C4-2B (cell line): ENCODE data around the gene NDUFAF5.

Experiments used
- H3K27ac ChIP-seq: fragments of 450-650 bp; 2 replicates; pipeline ENCODE4 v1.5.1; 2017
- ZFX ChIP-seq: fragments of 450-650 bp; IDR thresholded peaks from 2 replicates; pipeline ENCODE4 v1.6.1; 2017
- TF ChIP-seq, protein P1 (sequence below): fragments of 450-650 bp; conservative IDR thresholded peaks from 2 replicates; pipeline ENCODE4 v1.5.1; 2017; ENCODE audit warnings: mild to moderate bottlenecking

NDUFAF5 gene

DNA sequence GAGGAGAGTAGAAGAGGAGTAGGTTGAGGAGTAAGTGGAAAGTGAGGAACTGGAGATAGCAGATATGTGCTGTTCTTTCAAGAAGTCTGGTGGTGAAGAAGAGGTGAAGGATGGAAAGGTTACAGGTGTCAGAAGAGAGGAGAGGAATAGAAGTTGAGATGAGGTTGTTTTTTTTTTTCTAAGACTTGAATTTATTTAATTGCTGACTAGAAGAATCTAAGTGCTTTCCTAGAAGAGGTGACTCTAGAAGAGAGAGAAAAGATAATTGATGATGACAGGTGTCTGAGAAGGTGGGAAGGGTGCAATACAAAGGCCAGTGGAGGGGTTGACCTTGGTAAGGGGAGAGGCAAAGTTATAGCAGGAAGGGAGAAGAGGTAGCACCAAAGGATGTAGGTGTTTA lies 25.6 kb downstream of the NDUFAF5 start:
- TF ChIP-seq, protein P1, sequence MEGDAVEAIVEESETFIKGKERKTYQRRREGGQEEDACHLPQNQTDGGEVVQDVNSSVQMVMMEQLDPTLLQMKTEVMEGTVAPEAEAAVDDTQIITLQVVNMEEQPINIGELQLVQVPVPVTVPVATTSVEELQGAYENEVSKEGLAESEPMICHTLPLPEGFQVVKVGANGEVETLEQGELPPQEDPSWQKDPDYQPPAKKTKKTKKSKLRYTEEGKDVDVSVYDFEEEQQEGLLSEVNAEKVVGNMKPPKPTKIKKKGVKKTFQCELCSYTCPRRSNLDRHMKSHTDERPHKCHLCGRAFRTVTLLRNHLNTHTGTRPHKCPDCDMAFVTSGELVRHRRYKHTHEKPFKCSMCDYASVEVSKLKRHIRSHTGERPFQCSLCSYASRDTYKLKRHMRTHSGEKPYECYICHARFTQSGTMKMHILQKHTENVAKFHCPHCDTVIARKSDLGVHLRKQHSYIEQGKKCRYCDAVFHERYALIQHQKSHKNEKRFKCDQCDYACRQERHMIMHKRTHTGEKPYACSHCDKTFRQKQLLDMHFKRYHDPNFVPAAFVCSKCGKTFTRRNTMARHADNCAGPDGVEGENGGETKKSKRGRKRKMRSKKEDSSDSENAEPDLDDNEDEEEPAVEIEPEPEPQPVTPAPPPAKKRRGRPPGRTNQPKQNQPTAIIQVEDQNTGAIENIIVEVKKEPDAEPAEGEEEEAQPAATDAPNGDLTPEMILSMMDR = no peak
- H3K27ac ChIP-seq = no peak overlapping the region

DNA sequence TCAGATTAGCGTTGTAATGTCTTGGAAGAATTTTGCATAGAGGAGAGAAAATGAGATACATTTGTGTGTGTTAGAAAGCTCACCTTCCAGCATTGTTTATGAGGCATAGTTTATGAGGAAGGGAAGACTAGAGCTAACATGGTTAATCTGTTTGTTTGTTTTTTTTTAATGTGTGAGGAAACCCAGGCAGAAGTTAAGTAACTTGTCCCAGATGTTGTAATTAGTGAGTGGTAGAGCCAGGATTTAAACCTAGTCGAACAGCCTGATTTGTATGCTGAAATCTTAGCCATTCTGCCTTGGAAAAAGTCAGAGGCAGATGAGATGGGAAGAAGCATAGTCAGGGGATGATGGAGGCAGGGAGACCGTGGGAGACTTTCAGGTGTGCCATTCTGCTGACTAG lies 29.1 kb downstream of the NDUFAF5 start:
- TF ChIP-seq ZFX = no peak
- TF ChIP-seq, protein P1 = no peak
- no peak overlapping the region for H3K27ac ChIP-seq

DNA sequence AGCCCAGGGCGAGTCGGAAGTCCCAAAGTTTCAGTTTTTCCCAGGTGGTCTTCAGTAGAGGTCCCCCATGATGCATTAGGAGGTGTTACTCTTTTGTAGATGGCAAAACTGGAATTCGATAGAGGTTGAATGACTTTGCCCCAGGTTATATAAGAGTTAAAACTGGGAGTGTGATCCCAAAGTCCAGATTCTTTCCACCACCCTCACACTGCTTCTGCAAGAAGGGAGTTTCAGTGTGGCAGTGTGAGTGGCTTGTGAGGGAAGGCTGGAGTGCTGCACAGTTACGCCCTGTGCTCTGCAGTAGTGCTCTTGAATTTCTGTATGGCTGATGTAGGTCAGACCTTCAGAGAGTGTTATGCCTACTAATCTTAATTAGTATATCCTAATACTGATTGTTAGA lies 29.8 kb downstream of the NDUFAF5 start:
- TF ChIP-seq, protein P1 = no peak
- TF ChIP-seq ZFX = no peak
- no peak overlapping the region for H3K27ac ChIP-seq

DNA sequence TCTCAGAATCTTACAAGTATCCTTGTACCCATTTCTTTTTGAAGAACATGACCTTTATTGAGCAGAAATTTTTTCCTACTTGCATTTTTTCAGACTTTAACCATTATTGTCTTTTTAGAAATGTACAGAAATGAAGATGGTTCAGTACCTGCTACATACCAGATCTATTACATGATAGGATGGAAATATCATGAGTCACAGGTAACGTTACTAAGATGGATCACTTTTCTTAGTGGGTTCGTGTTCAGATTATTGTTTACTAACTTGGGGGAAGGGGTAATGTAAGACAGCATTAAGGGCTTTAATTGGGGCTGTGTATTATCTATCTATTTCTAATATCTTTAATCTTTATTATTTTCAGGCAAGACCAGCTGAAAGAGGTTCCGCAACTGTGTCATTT lies 31.9 kb downstream of the NDUFAF5 start:
- TF ChIP-seq ZFX = no peak
- TF ChIP-seq, protein P1 = no peak

DNA sequence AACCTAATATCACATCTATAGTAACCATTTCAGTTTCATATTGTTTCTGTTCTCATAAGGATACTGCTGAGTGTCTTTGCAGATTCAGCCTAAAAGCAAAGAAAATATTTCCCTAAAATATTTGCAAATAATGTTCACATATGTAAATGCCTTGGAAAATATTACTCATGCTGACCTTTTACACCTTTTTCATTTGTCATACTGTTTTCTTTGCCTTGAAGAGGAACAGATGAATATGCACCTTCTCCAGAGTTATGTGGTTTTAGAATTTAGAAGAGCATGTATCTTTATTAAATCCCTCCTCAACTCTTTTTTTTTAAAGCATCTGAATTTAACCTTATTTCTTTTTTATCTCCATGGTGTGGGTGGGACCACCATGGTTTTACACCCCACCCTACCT lies 32.5 kb downstream of the NDUFAF5 start:
- no peak for TF ChIP-seq ZFX
- TF ChIP-seq, protein P1 = no peak

More for the DNA sequence above, 31.9 kb downstream of the NDUFAF5 start:
- no peak overlapping the region for H3K27ac ChIP-seq

DNA sequence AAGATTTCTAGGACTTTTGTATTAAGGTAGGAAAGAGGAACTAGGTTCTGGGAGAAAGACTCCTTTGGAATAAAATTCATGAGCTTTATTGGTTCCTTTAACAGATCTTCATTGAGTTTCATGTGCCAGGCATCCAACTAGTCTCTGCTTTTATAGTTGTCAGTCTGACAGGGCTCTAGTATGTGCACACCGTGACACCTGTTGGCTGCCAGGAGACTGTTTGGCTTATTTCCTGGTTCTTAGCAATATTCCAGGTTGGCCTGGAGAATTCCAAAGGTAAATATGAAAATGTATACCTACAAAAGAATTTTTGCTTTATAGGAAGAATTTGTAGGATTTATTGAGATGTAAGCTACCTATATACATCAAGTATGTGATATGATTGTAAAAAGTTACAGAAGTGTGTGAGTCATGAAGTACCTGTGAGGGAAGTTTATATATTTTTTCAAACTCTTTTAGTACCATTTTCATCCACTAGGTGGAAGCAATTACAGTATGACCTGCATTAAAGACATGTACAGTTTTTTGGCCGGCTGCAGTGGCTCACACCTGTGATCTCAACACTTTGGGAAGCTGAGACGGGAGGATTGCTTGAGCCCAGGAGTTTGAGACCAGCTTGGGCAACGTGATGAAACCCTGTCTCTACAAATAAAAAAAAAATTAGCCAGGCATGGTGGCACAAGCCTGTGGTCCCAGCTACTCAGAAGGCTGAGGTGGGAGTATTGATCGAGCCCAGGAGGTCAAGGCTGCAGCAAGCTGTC lies 35.2 kb downstream of the NDUFAF5 start:
- H3K27ac ChIP-seq = no peak overlapping the region
- TF ChIP-seq ZFX = no peak
- TF ChIP-seq, protein P1 = peak; percentile 77

More for the DNA sequence above, 32.5 kb downstream of the NDUFAF5 start:
- H3K27ac ChIP-seq = no peak overlapping the region

DNA sequence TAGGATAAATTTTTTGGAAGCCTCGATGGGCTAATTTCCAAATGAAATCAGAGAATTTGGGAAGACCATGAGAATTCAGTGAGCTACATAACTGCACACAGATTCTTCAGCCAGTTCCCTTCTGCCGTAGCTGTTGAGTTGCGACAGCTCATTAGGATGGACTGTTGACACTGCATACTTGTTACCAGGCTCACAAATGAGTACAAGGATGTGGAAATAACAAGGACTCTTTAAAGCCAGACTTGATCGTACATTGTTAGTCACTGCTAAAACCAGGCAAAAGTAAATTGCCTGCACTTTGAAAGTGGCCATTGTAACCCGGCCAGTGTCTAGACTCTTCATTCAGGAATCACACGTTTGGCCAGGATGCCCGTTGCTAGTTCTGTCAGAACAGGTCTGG lies 37.0 kb downstream of the NDUFAF5 start:
- H3K27ac ChIP-seq = no peak overlapping the region
- TF ChIP-seq, protein P1 = no peak
- no peak for TF ChIP-seq ZFX
